NCI-H510A (cell line): ENCODE measurements around the gene LY9.

Source experiments
- DNase-seq: peaks from one replicate; lab custom pipeline; 2025; lab: John Stamatoyannopoulos, UW

The LY9 gene

DNA sequence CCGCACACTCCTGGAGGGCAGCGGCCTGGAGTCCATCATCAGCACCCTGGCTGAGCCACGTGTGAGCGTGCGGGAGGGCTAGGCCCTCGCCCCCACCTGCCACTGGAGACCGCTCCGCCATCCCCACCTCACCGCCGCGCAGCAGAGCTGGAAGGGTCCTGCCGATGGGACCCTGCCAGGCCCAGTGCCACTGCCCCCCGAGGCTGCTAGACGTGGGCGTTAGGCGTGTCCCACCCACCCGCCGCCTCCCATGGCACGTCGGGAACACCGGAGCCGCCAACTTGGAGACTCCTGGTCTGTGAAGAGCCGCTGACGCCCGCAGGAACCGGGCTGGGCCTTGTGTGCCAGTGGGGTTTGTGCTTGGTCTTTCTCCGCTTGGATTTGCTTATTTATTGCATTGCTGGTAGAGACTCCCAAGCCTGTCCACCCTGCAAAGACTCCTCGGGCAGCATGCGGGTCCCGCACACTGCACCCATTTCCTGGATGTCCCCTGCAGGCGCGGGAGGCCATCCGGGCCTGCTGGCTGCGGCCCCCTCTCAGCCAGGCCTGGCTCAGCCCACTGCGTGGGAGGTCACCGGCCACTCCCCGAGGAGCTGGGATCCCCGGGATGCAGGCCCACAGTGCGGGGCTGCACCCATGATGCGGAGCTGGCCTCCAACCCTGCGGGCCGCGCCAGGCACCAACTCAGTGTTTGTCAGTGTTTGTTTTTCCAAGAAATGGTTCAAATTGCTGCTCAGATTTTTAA lies 6.0 kb downstream of the LY9 start:
- no peak for DNase-seq

- DNase-seq = no peak
These were observed 10.2 kb downstream of the LY9 start for GRCh38 chr1:160806109-160806665.

GRCh38 chr1:160806784-160807183 lies 10.8 kb downstream of the LY9 start:
- no peak for DNase-seq

DNA sequence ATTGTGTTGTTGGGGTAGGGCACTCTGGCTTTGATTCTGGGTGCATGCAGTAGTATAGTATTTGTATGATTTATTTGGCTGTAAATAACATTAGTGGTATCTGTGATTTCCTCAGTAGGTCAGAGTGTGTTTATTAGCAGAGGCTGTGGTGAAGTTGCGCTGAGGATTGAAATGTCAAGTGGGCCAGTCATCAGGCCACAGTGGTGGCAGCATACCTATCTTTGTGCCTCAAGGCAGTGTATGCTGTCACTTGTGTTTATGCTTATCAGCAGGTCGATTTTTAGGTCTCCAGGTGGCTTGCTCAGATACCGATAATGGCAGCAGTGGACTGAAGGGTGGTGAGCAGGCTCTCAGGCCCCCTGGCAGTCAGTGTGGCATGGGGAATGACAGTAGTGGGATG lies 11.3 kb downstream of the LY9 start:
- DNase-seq = no peak

DNA sequence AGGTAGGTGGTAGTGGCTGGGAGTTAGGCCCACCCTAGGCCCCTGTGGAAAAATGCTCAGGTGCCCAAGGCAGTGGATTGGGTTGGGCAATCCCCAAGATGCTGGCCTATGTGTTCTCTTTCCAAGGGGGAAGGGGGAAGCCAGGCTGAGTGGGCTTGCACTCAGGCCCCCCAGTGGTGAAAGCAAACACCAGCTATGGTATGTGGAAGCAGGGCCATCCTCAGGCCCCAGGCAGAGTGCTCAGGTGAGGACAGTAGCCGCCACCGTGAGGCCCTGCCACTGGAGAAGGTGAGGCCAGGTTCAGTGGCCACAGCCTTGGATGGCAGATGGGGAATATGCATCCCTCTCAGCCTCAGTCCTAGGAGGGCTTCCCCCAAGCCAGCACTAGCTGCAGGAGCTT lies 11.8 kb downstream of the LY9 start:
- DNase-seq = no peak

DNA sequence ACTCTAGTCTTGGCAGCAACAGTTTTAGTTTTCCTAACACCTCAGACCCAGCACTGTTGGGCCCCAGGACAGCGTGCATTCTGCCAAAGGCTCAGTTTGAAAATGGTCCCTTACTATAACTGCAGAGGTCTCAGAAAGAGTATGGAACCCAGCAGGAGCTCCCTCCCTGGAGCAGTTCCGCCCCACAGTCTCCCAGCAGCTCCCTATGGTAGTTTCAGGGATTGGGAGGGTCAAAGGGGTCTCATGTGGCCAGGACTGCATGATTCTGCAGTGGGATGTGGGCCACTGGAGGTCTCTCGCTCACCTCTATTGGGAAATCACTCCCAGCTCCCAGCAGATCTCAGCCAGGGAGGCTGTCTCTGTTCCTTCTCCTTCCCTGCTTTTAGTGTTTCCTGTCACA lies 12.3 kb downstream of the LY9 start:
- no peak for DNase-seq

DNA sequence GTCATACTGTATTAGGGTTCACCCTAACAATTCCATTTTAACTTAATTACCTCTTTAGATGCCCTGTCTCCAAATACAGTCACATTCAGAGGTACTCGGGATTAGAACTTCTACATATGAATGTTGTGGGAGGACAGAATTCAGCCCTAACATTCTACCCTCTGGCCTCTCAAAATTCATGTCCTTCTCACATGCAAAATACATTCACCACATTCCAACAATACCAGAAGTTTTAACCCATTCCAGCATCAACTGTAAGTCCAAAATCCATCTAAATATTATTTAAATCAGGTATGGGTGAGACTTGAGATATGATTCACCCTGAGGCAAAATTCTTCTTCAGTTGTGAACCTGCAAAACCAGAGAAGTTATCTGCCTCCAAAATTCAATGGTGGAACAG lies 14.5 kb downstream of the LY9 start:
- DNase-seq = no peak

- DNase-seq = no peak
These were observed 15.2 kb downstream of the LY9 start for GRCh38 chr1:160811147-160811546.

GRCh38 chr1:160813215-160813614 lies 17.2 kb downstream of the LY9 start:
- DNase-seq = no peak

DNA sequence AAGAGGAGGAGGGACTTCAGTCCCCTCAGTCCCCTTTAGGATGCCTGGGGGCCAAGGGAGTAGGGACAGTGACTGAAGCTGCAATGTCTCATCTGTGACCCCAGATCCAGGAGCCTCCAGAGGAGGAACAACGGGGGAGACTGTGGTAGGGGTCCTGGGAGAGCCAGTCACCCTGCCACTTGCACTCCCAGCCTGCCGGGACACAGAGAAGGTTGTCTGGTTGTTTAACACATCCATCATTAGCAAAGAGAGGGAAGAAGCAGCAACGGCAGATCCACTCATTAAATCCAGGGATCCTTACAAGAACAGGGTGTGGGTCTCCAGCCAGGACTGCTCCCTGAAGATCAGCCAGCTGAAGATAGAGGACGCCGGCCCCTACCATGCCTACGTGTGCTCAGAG lies 18.3 kb downstream of the LY9 start:
- no peak for DNase-seq

GRCh38 chr1:160814856-160815255 lies 18.9 kb downstream of the LY9 start:
- DNase-seq = no peak

GRCh38 chr1:160818207-160818937 lies 22.4 kb downstream of the LY9 start:
- DNase-seq = no peak

GRCh38 chr1:160819186-160819585 lies 23.2 kb downstream of the LY9 start:
- DNase-seq = no peak

GRCh38 chr1:160821627-160822026 lies 25.7 kb downstream of the LY9 start:
- DNase-seq = no peak

DNA sequence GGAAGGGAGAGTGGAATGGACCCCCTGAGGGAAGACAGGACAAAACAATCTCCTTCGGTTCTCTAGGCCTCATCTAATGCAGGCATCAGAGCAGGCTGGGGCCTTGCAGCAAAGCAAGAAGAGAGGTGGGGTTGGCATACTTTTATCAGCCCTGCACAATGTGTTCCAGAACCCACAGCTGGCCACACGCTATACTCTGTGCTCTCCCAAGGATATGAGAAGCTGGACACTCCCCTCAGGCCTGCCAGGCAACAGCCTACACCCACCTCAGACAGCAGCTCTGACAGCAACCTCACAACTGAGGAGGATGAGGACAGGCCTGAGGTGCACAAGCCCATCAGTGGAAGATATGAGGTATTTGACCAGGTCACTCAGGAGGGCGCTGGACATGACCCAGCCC lies 27.3 kb downstream of the LY9 start:
- no peak for DNase-seq

- no peak for DNase-seq
These were observed 30.6 kb downstream of the LY9 start for GRCh38 chr1:160826546-160826945.

DNA sequence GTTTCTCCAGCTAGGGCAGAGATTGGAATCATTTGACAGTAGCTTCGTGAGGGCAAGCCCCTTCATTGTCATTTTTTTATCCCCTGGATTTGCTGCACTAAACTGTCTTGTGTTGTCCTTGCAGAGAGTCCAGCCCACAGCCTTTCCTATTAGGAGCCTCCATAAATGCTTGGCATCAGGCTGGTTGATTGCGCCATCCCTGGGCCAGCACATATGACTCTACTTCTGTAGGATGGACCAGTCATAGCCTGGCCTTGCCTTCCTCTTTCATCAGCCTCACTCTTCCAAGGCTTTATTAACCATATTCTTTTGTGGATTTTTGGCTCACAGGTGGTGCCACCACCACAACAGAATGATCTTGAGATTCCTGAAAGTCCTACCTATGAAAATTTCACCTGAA lies 31.4 kb downstream of the LY9 start:
- no peak for DNase-seq

- DNase-seq = peak; percentile 1
These were observed 33.8 kb downstream of the LY9 start for GRCh38 chr1:160829766-160830165.

DNA sequence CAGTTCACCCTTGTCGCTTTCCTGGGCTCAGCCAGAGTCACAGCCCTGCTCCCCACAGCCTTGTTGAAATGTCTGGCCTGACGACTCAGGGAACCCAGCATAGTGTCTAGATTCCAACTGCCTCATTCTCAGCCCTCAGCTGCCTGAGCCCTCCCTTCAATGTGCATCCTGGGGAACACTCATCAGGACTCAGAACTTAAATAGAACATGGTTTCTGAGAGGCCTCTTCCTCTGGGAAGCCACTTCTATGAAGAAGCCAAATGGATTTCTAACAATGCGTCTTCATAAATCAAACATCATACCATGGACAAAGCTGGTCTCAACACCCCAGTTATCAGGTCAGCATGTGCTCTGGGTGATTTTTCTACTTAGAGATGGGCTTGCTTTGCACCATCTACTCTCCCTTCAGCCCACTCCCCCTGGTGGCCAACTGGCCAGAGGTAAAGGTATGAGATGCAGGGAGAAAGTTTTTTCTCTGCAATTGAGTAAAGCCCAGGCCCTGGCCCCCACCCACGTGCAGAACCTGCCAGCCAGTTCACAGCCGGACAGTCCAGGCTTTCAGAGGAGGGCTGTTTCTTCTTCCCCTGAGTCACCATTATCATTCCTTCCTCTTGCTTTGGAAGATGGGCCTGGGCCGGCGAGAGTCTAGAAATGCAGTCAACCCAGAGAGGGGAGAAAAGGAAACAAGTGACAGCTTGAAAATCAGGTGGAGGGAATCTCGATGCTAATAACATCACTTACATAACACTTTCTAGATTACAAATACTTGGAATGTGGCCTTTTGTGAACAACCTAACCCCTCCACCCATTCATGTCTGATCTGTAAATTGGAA lies 34.6 kb downstream of the LY9 start:
- DNase-seq = peak; percentile 23

GRCh38 chr1:160834945-160835565 lies 39.1 kb downstream of the LY9 start:
- peak; percentile 8 for DNase-seq

DNA sequence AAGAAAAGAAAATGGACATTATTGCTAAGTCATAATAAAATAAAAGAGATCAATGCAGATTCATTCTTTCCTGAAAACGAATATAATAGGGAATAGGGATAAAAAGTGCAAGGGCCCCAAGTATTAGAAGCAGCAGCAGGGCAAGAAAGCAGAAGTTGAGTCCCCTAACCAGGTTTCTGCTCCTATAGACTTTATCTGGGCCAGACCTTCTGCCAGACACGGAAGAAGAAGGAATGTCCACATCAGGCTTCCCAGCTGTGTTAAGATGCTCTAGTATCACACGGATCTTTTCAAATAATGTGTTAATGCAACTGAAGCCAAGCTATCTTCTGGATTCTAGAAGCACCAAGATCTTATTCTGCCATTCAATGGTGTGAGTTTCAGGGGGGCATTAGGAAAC lies 39.8 kb downstream of the LY9 start:
- DNase-seq = no peak

DNA sequence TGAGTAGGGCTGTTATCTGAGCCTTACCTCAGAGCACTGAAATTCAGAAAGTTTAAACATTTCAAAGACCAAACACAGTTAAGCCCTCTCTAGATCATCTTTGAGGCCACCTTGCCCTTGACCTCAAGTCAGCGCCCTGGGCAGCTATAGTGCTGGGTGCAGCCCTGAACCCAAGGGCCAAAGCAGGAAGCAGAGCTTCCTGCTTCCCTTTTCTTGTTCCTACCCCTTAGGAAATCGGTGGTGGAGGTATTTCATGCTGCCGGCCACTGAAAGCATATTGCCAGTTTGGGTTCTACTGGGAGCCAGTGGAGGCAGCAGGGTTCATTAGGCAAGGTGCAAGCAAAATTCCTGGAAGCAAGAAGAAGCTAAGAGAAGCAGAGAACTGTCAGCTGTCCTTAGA lies 40.6 kb downstream of the LY9 start:
- no peak for DNase-seq
